Spleen (tissue), 11 donors: ENCODE results near the gene UBP1. TPM values are rescaled to one million over a fixed set of nuclear protein-coding genes. Genes with fewer than 3 reads are reported as not detected.

ENCODE experiments used
- DNase-seq: peaks from one replicate; pipeline ENCODE4 v3.0.0-alpha.2; 2020
- H3K27ac ChIP-seq, 8 donors: fragments of 200-600 bp; sonication (generic) in 7 of 8; 1 replicate in 4 of 8; 2 replicates in 4 of 8; pipeline versions ENCODE4 v1.5.0 to v1.8.0; 2016 to 2021; ENCODE audit warnings: inconsistent platforms in 4 of 8, mild to moderate bottlenecking in 4 of 8, moderate library complexity in 1 of 8
- H3K27me3 ChIP-seq, 7 donors: fragments of 200-600 bp; sonication (generic) in 6 of 7; replicated peaks in 1 of 7; 1 replicate in 4 of 7; 2 replicates in 3 of 7; pipeline versions ENCODE4 v1.5.0 to v1.8.0; 2016 to 2021; ENCODE audit warnings: inconsistent platforms in 3 of 7, mild to moderate bottlenecking in 1 of 7
- H3K36me3 ChIP-seq, 6 donors: fragments of 200-600 bp; sonication (generic) in 5 of 6; 1 replicate in 4 of 6; 2 replicates in 2 of 6; pipeline versions ENCODE4 v1.5.0 to v1.8.0; 2016 to 2021; ENCODE audit warnings: inconsistent platforms in 2 of 6
- H3K4me1 ChIP-seq, 6 donors: fragments of 200-600 bp; sonication (generic) in 5 of 6; 1 replicate in 3 of 6; 2 replicates in 3 of 6; pipeline versions ENCODE4 v1.5.0 to v1.8.0; 2016 to 2021; ENCODE audit warnings: inconsistent platforms in 3 of 6
- H3K4me3 ChIP-seq, 8 donors: fragments of 200-600 bp; sonication (generic) in 7 of 8; 1 replicate in 4 of 8; 2 replicates in 4 of 8; pipeline versions ENCODE4 v1.5.0 to v1.8.0; 2016 to 2021; ENCODE audit warnings: inconsistent platforms in 4 of 8, mild to moderate bottlenecking in 4 of 8, moderate library complexity in 2 of 8
- H3K9me3 ChIP-seq, 8 donors: fragments of 200-600 bp; sonication (generic) in 7 of 8; 1 replicate in 4 of 8; 2 replicates in 4 of 8; pipeline versions ENCODE4 v1.5.0 to v1.8.0; 2016 to 2021; ENCODE audit warnings: inconsistent platforms in 4 of 8
- CTCF ChIP-seq, 11 experiments: fragments of 200-600 bp in 7 of 11; fragments of 450-650 bp in 4 of 11; sonication (generic) in 4 of 11; IDR thresholded peaks in 8 of 11; conservative IDR thresholded peaks in 3 of 11; 1 replicate in 7 of 11; 2 replicates in 4 of 11; pipeline versions ENCODE4 v1.4.0 to v1.8.0; 2016 to 2021; ENCODE audit warnings: antibody characterized with exemption in 11 of 11, inconsistent platforms in 4 of 11, mild to moderate bottlenecking in 1 of 11
- POLR2A ChIP-seq, 3 donors: fragments of 450-650 bp; IDR thresholded peaks; one replicate each; pipeline ENCODE4 v1.5.1; 2017; ENCODE audit warnings: antibody characterized with exemption in 3 of 3, mild to moderate bottlenecking in 1 of 3
- POLR2AphosphoS5 ChIP-seq, 3 donors: sonication (generic); formaldehyde crosslinking; IDR thresholded peaks; one replicate each; pipeline ENCODE4 v1.5.1; 2017; ENCODE audit warnings: antibody characterized with exemption in 3 of 3
- WGBS, 5 donors: extraction: QIAGEN DNeasy Blood & Tissue Kit in 3 of 5; methylation state at CpG; one replicate each; pipeline versions ENCODE4 v1.1.5 to v1.1.7; 2013 to 2018; 5-methylcytosine and 5-hydroxymethylcytosine counted together
- intact Hi-C: fragments of 100-400 bp; cut with DNase I; formaldehyde crosslinking; loops from one replicate; pipeline ENCODE4 v1.15.0; 2023; ENCODE audit warnings: low total_unique reads
- polyA plus RNA-seq, 3 donors: library from polyadenylated mRNA; stranded (reverse); fragments of 200-250 nt; gene quantifications; one replicate each; pipeline ENCODE4 v1.2.1, GENCODE V29; 2013
- total RNA-seq, 7 donors: library from RNA; depleted of rRNA in 3 of 7; stranded (reverse); fragments of >200 nt in 3 of 7; fragmentation: NEBNext Ultra II Directional in 4 of 7; extraction: Animal tissue kit (Norgen Biotek cat#: 25700) in 4 of 7; gene quantifications; one replicate each; pipeline versions ENCODE4 v1.1.0 to v1.2.1, GENCODE V29; 2016 to 2021
- donor health status: healthy with polysubstance abuse.
- donor health status: DM: no; HTN: no; CAD: no; lungs with moderate emphysema.
- donor health status: DM: no; HTN: no; CAD: no.
- donor health status: Bipolar disorder and iron deficiency.
- donor health status: healthy.
- donor health status: DM: no; HTN: no; CAD: no.
- donor health status: DM: yes; HTN: yes; CAD: no.

The UBP1 gene
- total and polyA plus RNA-seq, 10 donors, result 27.6 to 88.2 (median 70.2) TPM

DNA sequence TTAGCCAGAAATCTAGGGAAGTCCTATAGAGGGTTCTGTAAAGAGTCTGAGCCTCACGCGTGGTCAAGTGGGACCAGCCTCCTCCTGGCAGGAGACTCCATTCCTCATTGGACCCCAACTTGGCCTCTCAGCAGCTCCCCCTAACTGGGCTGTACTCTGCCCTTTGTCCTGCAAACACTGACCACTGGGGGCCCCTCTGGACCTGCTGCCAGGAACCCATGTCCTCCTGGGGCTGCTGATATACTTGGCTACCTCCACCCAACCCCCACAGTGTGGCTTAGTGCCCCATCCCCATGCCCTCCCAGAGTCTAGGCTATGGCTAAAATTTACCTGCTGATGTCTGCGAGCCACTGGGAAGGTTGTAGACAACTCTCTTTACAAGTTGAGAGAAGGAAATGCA is 62.7 kb downstream of the UBP1 start:
- Histone ChIP-seq H3K27me3 (no peaks in the 10 kb centered on the region), H3K9me3 (no peaks in the 10 kb centered on the region), H3K4me1 (peaks cover 0 to 6% (median 6%) of the 10 kb centered on the region in 6 donors), H3K36me3 (no peaks in the 10 kb centered on the region), H3K4me3 (no peak overlapping the region), H3K27ac (no peak overlapping the region)
- intact Hi-C loops, result loop anchor here (10.0 kb wide), 1 partner anchor 423 kb away; the partner anchor contains the start of gene CCR4
- DNase-seq, result no peak
- WGBS, 5 donors, result 84 to 90% (median 85%) methylated on average over 3 of the region's 3 CpGs
- TF ChIP-seq POLR2A (IDR thresholded peaks at IDR 0.05) (no peak), CTCF (IDR thresholded peaks at IDR 0.05 in 8 of 11, conservative IDR thresholded peaks at IDR 0.05 in 3 of 11) (no peak), POLR2AphosphoS5 (IDR thresholded peaks at IDR 0.05) (no peak)

DNA sequence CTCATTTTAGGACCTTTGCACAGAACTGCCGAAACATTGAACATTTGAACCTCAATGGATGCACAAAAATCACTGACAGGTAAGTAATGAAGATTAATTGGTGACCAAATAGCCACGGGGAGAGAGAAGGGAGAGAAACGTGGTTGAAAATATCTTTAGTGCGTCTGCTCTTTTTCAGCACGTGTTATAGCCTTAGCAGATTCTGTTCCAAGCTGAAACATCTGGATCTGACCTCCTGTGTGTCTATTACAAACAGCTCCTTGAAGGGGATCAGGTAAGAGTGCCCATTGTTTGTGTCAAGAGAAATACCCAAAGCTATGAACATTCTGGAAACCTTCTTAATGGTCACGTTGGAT is 67.1 kb downstream of the UBP1 start:
- no peak for TF ChIP-seq POLR2A (IDR thresholded peaks at IDR 0.05)
- no peak for TF ChIP-seq POLR2AphosphoS5 (IDR thresholded peaks at IDR 0.05)
- TF ChIP-seq CTCF (IDR thresholded peaks at IDR 0.05 in 8 of 11, conservative IDR thresholded peaks at IDR 0.05 in 3 of 11), result peak in 3 of 11 experiments; percentile 1 to 33 (median 11)
- intact Hi-C loops, result loop anchor here (5.0 to 10.0 kb wide), 2 partner anchors 241 to 418 kb away; partner anchors contain the start of gene CCR4
- no peak for DNase-seq
- H3K27me3 ChIP-seq, result no peaks in the 10 kb centered on the region
- WGBS, 5 donors, result 53 to 58% (median 54%) methylated on average over 6 of the region's 6 CpGs
- no peaks in the 10 kb centered on the region for H3K36me3 ChIP-seq
- H3K4me1 ChIP-seq, result peaks cover 0 to 9% (median 6%) of the 10 kb centered on the region in 6 donors
- no peak overlapping the region for H3K4me3 ChIP-seq
- H3K9me3 ChIP-seq, result no peaks in the 10 kb centered on the region
- no peak overlapping the region for H3K27ac ChIP-seq

- no peak overlapping the region for H3K27ac ChIP-seq
- WGBS, 5 donors, result 51 to 61% (median 53%) methylated on average over 14 of the region's 14 CpGs
- peak overlapping the region in 1 of 8 donors; percentile 19 for H3K4me3 ChIP-seq
- H3K36me3 ChIP-seq, result no peaks in the 10 kb centered on the region
- no peaks in the 10 kb centered on the region for H3K9me3 ChIP-seq
- H3K4me1 ChIP-seq, result peaks cover 0 to 9% (median 6%) of the 10 kb centered on the region in 6 donors
- intact Hi-C loops, result loop anchor here (5.0 to 10.0 kb wide), 2 partner anchors 240 to 418 kb away; partner anchors contain the start of gene CCR4
- no peak for DNase-seq
- TF ChIP-seq CTCF (IDR thresholded peaks at IDR 0.05 in 8 of 11, conservative IDR thresholded peaks at IDR 0.05 in 3 of 11) (peak; percentile 65 to 86 (median 80)), POLR2A (IDR thresholded peaks at IDR 0.05) (no peak)
- no peaks in the 10 kb centered on the region for H3K27me3 ChIP-seq
Measured at GRCh38 chr3:33372218-33373081, 67.8 kb downstream of the UBP1 start.

- Histone ChIP-seq H3K4me1 (no peaks in the 10 kb centered on the region), H3K27ac (no peak overlapping the region), H3K4me3 (no peak overlapping the region), H3K27me3 (no peaks in the 10 kb centered on the region), H3K9me3 (no peaks in the 10 kb centered on the region), H3K36me3 (no peaks in the 10 kb centered on the region)
- intact Hi-C loops, result no loop called here
- DNase-seq, result no peak
- WGBS, 5 donors, result 88 to 94% (median 90%) methylated on average over 10 of the region's 10 CpGs
- no peak for TF ChIP-seq POLR2AphosphoS5 (IDR thresholded peaks at IDR 0.05)
Measured at GRCh38 chr3:33364531-33365128, 75.6 kb downstream of the UBP1 start.
